Measurements from ENCODE around the gene STARD7.
"Not testable (repeated sequence)": the region's sequence is repeated elsewhere in the genome, so short reads cannot be mapped to it uniquely, and the experiment has no call there.

STARD7 gene

GRCh38 chr2:96146153-96146880, 62.3 kb downstream of the STARD7 start:
- peak; percentile 67 for DNase-seq

DNA sequence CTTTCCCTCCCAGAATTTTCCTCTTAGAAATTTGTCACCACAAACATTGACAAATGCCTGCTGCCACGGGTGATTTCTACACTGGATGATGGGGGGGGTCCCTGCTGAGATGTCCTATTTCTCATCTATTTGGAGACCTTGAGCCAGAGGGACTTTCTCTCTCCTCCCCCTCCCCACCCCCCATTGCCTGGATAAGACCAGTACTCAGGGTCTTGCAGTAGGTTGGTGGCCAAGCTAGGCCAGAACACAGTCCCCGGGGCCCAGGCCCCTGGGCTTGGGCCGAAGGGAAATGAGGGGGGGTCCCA, 62.8 kb downstream of the STARD7 start:
- DNase-seq = no peak

GRCh38 chr2:96145036-96145847, 63.4 kb downstream of the STARD7 start, which contains the start of gene DUSP2:
Gene DUSP2, minus strand, starts transcription at chr2:96145440. Its CDS starts 86 bp downstream, at chr2:96145354.
- peak; percentile 82 for DNase-seq

DNA sequence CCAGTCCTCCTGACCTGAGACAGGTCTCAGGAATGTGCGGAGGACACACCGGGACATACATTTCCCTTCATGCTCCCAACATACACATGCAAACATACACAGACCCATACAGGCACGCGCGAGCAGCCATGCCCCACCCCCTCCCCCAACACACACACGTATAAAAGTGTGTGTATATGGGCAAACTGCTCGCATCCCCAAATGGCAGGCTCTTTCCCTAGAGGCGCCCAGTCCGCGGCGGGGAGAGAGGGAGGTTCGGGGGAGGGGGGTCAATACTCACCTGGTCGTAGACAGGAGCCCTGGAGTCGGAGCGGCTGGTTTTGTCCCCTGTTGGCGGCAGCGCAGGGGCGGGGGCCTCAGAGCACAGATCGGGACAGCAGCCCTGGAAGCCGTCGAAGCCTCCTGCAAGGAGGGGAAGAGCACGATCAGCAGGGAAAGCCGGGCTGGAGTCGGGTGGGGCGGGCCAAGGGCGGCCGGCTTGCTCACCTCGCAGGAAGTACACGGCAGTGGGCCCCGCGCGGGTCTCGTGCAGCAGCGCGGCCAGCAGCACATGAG, 64.1 kb downstream of the STARD7 start:
- DNase-seq = peak; percentile 34

DNA sequence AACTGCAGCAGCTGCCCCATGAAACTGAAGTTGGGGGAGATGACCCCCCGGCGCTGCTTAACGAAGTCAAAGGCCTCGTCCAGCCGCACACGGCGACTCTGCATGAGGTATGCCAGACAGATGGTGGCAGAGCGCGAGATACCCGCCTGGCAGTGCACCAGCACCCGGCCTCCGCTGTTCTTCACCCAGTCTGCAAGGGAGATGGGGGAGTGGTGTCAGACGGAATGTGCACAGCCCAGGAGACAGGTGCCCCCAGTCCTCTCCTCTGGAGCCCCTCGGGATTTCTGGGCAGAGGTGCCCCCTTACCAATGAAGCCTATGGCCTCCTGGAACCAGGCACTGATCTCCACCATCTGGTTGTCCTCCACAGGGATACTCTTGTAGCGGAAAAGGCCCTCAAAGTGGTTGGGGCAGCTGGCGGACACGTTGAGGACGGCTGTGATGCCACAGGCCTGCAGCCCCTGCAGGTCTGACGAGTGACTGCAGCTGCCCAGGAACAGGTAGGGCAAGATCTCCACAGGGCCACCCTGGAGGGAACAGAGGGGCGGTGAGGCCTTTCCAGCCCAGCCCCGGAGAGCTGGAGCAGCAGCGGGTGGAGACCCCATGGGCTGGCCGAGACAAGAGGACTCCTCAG, 64.7 kb downstream of the STARD7 start:
- no peak for DNase-seq

GRCh38 chr2:96143231-96143847, 65.3 kb downstream of the STARD7 start:
- no peak for DNase-seq

- no peak for DNase-seq
Observed at GRCh38 chr2:96142217-96143113, 66.2 kb downstream of the STARD7 start.

DNA sequence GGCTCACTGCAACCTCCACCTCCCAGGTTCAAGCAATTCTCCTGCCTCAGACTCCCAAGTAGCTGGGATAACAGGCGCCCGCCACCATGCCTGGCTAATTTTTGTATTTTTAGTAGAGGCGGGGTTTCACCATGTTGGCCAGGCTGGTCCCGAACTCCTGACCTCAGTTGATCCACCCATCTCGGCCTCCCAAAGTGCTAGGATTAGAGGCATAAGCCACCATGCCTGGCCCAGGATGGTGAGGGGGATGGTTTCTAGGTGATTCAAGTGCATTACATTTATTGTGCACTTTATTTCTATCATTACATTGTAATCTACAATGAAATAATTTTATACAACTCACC, 67.0 kb downstream of the STARD7 start:
- not testable (repeated sequence) for DNase-seq

DNA sequence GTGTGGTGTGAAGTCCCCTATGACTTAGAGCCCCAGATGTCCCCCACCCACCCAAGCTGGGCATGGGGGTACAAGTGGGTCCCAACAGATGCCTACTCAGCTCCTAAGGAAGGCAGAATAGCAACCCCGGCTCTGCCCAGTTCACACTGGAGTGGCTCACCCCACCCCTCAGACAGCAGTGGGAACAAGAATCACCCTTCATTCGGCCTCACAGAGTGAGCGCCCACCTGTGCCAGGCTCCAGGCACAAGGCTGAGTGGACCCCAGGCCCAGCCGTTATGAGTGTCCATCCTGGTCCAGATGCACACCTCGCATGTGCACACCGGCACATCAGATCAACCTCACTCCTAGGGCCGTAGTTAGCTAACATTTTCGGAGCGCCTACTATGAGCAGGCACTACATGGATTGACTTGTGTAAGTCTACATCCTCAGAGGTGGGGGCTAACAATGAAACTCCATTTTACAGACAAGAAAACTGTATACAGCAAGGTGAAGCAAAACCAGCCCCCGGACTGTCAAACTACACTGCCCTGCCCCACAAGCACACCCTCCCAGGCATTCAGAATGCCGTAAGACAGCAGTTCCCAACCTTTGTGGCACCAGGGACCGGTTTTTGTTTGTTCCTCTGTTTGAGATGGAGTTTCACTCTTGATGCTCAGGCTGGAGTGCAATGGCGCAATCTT, 67.5 kb downstream of the STARD7 start:
- no peak for DNase-seq

GRCh38 chr2:96139181-96139758, 69.4 kb downstream of the STARD7 start:
- DNase-seq = no peak

DNA sequence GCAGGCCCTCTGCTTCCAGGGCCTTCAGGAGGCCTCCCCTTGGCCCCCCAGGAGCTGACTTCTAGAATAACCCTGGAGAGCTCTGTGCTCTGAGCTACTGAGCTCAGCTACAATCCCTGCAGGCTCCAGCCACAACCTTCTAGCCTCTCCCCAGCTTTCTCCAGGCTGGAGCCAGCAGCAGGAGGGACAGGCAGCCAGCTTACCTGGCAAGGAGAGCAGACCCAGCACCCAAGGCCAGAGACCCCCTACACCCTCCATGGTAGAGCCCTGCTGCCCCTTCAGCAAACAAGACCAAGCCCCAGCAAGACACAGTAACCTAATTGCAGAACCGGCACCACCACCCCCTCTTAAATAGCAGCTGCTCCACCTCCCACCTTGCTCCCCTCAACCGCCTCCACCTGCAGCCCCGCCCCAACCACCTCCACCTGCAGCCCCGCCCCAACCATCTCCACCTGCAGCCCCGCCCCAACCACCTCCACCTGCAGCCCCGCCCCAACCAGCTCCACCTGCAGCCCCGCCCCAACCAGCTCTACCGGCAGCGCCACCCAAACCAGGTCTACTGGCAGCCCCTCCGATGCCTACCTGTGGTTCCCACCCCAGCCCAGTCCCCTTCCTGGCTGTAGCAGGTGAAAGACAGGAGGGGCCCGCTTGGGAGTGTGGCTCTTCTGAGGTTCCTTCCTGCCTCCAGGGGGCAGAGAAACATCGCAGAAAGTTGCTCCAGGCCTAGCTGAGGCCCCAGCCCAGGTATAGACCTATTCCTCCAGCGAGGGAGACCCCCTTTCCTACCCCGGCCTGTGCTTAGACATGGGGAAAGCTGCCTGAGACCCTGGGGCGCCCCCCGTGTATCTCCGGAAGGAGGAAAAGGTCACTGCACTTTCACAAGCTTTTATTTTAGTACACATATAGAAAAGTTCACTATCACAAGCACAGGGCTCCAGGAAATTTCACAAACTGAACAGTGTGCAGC, 70.2 kb downstream of the STARD7 start, which contains the start of gene ASTL:
Gene ASTL, minus strand, starts transcription at position 324 of the 967 bp plus-strand sequence. Its CDS starts 66 bp downstream, at position 258.
- peak; percentile 53 for DNase-seq

DNA sequence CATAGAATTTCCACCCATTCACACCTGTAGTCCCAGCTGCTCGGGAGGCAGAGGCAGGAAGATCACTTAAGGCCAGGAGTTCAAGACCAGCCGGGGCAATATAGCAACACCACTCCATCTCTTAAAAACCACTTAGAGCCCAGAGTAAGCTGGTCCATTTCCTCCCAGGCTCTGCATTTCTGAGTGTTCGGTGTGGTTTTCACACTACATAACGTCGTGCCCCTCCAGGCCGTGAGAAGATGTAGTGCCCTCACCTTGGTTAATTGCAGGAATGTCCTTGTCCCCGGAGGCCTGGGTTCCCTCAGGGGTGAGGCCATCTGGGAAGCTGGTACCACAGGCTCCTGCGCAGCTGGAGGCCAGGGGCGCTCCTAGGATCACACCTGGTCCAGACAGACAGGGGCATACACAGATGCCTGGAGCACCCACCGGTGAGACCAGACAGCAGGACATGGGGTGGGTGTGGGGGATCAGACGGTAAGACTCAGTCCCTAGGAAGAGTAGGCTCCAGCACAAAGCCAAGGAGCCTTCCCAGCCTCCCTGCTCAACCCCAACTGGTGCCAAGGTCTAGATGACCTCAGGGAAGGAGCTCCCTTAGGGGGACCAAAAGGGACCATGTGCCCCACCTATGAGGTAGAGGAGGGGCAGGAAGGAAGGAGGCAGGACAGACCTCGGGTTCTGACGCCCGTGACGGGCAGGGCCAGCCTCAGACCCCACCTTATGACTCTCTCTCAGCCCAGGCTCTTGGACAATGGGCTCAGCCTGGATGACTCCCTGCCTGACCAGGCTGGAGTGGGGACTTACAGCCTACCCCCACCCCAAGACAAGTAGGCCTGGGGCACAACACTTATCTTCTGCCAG, 71.1 kb downstream of the STARD7 start:
- DNase-seq = no peak

DNA sequence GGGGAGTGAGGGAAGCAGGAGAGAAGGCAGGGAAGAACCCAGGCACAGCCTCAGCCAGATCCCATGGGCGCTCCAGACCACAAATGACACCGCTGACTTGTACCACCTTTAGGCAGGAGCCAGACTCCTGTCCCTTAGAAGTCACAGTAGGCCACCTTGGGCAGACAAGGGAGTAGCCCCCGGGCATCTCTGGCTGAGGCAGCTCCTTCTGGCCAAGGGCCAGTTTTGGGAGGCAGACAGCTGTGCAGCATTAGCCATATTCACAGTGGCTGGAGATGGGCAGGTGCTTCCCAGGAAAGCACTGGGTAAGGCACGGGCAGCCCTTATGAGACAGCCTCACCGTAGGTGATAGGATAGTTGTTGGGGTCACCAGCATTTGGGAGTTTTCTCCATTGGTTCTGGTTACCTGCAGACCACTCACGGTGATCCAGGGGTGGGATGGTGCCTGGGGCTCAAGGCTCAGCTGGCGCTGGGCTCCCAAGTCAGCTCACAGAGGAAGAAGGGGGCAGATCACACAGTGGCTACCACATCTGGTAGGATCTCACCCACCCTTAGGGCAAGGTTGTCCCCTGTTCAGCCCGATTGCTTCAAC, 72.4 kb downstream of the STARD7 start:
- DNase-seq = no peak

GRCh38 chr2:96135621-96136020, 73.0 kb downstream of the STARD7 start:
- no peak for DNase-seq

GRCh38 chr2:96135171-96135570, 73.5 kb downstream of the STARD7 start:
- no peak for DNase-seq
